GM18498 (cell line): ENCODE measurements around the gene LCE1C.

Source experiments
- ATAC-seq: cut with Tn5 transposase; IDR thresholded peaks from one replicate; pipeline ENCODE4 v1.9.1; 2021; ENCODE audit warnings: mild to moderate bottlenecking, moderate library complexity; ENCODE audit not compliant: unreplicated experiment

Gene LCE1C, protein sequence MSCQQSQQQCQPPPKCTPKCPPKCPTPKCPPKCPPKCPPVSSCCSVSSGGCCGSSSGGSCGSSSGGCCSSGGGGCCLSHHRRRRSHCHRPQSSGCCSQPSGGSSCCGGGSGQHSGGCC

DNA sequence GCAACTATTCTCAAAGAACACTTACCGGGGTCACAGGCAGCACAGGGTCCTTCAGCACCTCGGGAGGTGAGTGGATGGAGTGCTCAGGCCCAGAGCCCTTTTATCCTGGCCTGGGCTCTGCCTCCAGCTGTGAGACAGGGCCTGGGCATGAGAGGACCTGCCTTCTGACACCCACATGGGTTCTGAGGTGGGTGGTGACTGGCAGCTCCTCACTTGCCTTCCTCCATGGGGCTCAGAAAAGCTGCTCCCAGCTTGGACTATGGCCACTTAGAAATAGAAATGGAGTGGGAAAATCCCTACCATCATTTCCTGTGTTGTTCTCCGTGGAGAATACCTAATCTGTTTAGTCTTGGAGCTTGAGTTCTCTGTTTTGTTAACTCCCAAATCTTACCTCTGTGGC lies at the start of gene LCE1C:
Gene LCE1C, minus strand, starts transcription at position 76 of the 400 bp plus-strand sequence. CDS start 1,173 bp downstream, outside the sequence.
- ATAC-seq = no peak

DNA sequence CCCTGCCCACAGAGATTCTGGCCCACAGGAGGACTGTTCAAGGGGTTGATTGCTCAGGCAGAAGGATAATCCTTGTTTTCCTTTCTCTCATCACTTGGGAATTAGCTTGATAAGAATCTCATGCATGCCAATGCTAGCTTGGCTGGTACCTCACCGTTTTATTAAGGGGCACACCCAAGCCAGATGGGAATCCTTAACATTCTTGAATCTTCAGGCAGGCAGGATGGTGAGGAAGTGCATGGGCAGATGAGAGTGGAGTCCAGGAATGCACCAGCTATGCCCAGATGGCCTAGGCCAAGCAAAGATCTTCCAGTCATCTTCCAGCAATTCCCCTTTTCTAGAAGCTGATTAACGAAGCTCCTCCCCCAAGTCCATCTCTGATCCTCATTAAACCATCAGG lies 49.2 kb upstream of the LCE1C start:
- ATAC-seq = no peak

DNA sequence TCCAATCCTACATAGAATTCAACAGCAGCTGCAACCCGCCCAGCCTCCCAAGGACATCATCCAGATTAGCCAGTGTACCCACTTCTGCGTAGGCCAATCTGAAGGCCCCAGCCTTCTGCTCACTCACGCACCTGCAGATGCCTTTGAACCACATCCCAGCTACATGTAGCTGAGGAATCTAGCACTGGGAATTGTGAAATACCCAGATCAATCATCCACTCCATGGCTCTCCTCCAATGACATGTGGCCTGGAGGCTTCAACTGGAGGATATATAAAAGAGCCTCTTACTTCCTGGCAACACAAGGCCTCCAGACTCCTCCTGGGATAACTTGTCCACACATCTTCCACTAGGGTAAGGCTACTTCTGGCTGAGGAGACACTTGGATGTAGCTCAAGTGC lies 36.1 kb upstream of the LCE1C start, which contains the start of gene LCE6A:
Gene LCE6A, plus strand, starts transcription at position 301 of the 400 bp plus-strand sequence. CDS start 665 bp downstream, outside the sequence.
- no peak for ATAC-seq

DNA sequence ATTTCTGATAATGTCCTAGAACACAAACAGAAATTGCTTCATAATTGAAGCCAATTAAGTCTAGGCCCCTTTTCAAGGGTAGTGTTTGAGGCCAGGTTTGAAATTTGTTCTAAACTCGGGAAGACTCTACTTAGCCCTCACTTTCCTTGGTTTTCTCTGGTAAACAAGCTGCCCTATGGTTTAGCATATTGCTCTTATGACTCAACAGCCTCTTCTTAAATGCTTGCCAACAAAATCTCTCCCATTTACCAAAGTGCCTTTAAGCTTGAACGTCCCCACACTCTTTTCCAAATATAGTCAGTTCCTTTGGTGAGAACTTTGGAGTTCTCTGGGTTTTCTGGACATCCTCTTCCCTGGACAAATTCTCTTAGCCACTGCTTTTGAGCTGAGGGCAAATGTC lies 30.4 kb upstream of the LCE1C start:
- no peak for ATAC-seq

DNA sequence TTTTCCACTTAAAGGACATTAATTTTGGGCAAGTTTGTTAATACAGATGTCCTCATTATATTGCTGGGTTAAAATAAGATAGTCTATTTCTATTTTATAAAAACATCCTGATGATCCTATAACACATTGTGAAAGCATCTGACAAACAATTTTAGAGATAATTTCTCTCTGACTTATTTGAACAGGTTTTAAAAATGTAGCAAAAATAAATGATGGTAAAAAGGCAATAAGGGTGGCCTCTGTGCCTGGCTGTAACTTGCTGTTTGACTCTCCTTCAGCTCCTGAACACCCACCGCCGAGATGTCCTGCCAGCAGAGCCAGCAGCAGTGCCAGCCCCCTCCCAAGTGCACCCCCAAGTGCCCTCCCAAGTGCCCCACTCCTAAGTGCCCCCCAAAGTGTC lies 20.7 kb upstream of the LCE1C start, which contains the start of gene LCE1A:
Gene LCE1A, plus strand, starts transcription at position 301 of the 400 bp plus-strand sequence. Its CDS starts 0 bp downstream, at position 301.
- no peak for ATAC-seq

DNA sequence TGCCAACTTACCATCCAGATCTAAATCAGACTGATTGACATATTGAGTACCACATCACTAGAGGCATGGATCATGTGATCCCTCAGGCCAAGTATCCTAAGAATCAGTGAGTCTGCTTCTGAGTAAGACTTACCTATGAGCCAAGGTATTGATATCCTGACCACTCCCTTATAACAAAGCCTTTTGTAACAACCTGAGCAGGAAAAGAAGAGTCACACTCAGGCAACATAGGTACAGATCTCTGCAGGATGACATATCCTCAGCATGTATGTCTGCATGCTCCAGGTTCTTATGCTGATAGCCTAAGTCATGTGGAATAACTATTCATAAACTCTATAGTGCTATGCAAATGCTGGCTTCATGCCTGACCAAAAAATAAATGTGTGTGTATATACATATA lies 18.5 kb upstream of the LCE1C start:
- no peak for ATAC-seq

DNA sequence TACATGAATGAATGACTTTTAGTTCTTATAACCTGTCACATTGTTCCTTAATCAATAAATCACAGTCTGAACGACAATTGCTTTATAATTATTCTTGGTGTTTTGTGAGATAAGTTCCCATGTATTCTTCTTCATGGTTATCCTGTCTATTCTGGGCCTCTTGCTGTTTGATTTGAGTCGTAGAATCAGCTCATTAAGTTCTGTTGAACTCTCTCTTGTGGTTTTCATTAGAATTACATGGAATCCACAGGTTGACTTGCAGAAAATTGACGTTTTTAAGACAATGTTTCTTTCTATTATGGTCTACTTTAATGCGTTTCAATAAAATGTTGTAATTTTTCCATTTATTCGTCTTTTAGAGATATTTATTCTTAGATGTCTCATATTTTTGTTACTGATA lies 16.8 kb upstream of the LCE1C start:
- ATAC-seq = no peak

DNA sequence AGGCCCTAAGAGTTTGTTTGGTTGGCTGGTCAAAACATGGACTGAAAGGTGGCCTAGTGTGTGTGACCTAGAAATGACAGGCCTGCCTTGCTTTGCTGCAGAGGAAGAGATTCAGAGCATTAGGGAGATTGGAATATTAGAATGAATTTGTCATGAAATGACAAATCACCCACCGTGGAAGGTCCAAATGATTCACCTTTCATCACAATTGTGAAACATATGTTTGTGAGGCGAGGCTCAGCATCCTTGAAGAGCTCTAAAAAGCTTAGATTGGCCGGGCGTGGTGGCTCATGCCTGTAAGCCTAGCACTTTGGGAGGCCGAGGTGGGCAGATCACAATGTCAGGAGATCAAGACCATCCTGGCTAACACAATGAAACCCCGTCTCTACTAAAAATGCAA lies 10.9 kb upstream of the LCE1C start:
- ATAC-seq = no peak

DNA sequence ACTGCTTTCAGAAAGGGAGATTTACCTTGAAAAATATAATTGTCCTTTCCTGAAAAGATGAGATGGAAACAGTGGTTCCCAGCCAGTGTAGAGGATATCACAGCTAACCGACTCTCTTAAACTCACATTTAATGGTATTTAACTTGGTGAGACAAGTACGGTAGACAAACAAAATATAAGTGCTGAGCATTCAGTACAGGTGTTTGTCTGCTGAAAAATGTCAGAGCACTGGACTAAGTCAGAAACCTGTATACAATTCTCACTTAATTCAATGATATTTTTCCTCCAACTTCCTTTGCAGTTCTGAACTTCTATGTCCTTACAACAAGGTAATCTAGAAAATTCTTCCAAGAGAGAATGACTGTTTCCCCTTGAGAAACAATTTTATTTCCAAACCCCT lies 5.2 kb upstream of the LCE1C start, which contains the start of gene LCE1B:
Gene LCE1B, plus strand, starts transcription at position 301 of the 400 bp plus-strand sequence. CDS start 476 bp downstream, outside the sequence.
- ATAC-seq = no peak

DNA sequence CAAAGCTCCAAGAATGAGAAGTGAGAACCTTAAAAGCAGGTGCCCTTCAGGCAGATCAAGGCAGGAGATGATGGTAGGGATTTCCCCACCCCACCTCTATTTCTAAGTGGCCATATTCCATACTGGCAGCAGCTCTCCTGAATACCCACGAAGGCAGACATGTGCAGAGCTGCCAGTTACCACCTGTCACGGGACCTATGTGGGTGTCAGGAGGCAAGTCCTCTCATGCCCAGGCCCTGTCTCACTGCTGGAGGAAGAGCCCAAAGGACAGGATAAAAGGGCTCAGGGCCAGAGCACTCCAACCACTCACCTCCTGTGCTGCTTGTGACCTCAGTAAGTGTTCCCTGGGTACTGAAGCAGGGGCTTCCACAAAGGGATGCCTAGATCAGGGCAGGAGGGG lies 4.6 kb upstream of the LCE1C start:
- ATAC-seq = no peak

DNA sequence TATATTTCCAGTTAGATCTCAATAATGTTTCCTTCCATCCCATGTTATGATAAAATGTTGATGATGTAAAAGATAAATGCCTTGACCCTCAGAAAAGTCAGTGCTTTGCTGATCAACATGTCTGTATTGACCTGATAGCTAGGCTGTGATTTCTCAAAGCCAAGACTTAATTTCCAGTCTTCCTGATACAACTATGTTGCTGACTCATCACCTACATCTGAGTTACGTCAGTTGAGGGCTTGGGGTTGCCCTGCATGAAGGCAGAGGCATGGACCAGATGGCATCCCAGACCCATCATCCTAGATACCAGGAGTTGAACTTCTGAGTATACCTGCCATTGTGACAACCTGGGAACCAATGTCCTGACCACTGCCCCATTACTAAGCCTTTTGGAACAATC lies 5.1 kb downstream of the LCE1C start:
- no peak for ATAC-seq

DNA sequence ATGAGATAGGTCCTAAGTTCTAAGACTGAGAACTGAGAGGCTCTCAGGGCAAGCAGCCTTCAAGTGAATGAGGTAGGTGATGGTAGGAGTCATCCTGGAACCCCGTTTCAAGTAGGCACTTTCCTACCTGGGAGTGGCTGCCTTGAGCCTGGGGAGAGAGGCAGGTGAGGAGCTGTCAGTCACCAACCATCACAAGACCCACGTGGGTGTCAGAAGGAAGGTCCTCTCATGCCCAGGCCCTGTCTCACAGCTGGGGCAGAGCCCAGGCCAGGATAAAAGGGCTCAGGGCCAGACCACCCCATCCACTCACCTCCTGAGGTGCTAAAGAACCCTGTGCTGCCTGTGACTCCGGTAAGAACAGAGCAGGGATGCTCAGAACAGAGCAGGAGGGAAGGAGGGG lies 10.0 kb downstream of the LCE1C start, which contains the start of gene LCE1D:
Gene LCE1D, plus strand, starts transcription at position 301 of the 400 bp plus-strand sequence. CDS start 1,074 bp downstream, outside the sequence.
- ATAC-seq = no peak

DNA sequence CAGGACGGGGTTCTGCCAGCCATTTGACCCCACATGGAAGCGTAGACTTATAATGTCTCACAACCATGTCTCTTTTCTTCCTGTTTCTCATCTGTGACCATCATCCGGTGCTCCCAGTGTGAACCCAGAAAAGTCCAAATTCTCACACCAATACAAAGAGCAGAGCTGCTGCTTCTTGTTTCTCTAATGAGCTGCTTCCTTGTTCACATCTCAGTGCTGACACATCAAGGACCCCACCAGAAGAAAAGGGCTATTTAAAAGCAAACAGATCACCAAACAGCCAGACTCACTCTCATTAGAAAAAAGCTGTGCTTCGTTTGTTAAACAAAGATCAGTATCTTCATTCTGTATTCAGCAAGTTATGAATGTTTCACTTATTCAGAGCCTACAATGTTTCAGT lies 10.8 kb downstream of the LCE1C start:
- ATAC-seq = no peak

DNA sequence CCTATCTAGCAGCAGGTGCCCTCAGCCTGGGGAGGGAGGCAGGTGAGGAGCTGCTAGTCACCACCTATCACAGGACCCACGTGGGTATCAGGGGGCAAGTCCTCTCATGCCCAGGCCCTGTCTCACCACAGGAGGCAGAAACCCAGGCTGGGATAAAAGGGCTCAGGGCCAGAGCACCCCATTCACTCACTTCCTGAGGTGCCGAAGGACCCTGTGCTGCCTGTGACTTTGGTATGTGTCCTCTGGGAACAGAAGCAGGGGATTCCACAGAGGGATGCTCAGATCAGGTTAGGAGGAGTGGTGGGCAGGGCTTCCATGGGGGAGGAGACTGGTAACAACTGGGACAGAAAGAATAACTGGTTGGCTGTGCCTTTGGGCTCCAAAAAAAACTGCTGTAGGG lies 20.4 kb downstream of the LCE1C start, which contains the start of gene LCE1E:
Gene LCE1E, plus strand, starts transcription at position 181 of the 400 bp plus-strand sequence. CDS start 1,043 bp downstream, outside the sequence.
- ATAC-seq = no peak

DNA sequence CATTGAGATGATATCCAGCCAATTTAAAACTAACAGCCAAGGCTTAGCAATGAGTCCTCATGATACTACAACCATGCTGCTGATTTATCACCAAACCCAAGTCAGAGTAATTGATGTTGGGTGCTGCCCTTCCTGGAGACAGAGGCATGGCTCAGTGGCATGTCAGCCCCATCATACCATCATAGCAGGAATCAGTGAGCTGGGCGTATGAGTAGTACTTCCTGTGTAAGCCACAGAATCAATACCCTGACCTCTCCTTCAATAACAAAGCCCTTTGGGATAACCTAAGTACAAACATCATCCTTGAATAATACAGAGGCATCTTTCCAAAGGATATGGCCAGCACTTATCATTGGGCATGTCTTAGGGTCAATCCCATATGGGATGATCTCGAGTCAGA lies 23.4 kb downstream of the LCE1C start:
- no peak for ATAC-seq

DNA sequence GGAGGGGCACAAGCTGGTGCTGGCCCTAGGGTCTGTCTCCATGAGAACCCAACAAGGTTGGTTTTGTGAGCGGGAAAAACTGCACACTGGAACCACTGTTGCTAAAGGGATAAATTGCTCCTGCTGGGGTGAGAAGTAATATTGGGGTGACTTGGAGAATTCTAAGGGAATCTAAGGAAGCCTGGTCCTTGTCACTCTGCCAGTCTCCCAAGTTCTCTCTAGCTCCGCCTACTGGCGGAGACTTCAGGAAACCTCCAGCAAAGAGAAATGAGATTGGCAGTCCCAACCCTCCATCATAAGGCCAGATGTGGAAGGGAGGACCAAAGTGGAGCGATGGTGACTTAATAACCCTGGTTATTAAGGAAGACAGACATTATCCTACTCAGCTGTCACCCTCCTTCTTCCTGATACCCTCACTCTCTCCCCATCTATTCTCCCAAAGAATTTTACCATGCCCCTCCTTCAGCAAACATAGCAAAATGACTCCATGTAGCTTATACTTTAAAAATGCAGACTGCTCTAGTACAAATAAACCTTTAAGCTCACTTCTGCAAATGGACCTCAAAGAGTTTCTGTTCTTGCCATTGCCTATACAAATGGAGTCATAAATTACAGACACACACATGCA lies 28.8 kb downstream of the LCE1C start:
- no peak for ATAC-seq

DNA sequence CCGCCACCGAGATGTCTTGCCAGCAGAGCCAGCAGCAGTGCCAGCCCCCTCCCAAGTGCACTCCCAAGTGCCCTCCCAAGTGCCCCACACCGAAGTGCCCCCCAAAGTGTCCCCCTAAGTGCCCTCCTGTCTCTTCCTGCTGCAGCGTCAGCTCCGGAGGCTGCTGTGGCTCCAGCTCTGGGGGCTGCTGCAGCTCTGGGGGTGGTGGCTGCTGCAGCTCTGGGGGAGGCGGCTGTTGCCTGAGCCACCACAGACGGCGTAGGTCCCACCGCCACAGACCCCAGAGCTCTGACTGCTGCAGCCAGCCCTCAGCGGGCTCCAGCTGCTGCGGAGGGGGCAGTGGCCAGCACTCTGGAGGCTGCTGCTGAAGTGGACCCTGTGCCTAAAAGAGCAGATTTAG lies 30.1 kb downstream of the LCE1C start:
- no peak for ATAC-seq

DNA sequence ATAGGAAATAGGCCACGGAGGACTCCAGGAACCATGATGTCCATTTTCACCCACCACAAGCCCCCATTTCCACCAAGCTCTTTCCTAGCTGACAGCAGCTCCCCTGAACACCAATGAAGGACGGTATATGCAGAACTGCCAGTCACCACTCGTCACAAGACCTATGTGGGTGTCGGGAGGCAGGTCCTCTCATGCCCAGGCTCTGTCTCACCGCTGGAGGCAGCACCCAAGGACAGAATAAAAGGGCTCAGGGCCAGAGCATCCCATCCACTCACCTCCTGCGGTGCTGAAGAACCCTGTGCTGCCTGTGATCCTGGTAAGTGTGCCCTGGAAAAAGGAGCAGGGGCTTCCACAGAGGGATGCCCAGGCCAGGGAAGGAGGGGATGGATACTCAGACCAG lies 31.6 kb downstream of the LCE1C start, which contains the start of gene LCE1F:
Gene LCE1F, plus strand, starts transcription at position 266 of the 400 bp plus-strand sequence. CDS start 1,232 bp downstream, outside the sequence.
- ATAC-seq = no peak

DNA sequence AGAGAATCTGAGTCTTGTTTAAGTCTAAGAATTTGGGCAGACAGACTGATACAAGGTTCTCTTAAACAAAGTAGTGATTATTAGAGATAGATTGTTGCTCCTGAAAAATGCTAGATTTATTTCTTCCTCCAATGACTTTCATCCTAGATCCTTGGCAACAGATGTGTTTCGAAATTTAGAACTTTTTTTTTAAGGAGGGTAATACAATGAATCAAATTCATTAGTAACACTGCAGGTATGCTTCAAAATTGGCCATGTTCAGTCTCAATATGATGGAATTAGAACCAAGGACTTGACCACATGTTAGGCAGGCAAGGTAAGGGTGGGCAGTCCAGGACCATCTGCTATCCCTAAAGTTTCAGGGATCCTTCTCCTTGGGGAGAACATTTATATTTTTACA lies 36.0 kb downstream of the LCE1C start:
- no peak for ATAC-seq

DNA sequence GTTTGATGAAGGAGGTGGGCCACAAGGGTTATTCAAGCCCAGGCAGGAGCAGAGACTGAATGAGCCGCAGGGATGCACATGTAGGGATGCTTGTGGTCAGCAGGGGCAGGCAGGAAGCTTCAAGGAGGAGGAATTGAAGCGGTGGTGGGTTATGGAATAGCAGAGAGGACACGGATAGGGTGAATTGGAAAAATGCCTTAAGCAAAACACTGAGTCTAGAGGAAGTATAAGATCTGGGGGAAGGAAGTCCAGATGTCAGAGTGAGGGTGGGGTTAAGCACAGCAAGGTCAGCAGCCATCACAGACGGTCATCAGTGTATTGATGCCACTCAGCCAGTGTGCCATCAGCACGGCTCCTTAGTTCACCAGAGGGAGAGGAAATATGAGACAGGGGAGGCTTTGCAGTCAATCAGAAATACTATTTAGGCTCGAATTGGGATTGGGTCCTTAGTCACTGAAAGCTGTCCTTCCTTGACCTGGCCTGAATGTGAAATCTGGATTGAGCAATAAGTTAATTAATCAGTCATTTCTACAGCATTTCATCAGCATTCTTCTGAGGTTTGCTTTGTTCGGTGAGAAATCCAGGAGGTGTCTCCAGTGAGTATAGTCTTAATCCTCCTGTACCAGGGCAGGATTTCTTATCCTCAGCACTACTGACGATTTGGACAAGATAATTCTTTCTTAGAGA lies 37.5 kb downstream of the LCE1C start:
- ATAC-seq = no peak

DNA sequence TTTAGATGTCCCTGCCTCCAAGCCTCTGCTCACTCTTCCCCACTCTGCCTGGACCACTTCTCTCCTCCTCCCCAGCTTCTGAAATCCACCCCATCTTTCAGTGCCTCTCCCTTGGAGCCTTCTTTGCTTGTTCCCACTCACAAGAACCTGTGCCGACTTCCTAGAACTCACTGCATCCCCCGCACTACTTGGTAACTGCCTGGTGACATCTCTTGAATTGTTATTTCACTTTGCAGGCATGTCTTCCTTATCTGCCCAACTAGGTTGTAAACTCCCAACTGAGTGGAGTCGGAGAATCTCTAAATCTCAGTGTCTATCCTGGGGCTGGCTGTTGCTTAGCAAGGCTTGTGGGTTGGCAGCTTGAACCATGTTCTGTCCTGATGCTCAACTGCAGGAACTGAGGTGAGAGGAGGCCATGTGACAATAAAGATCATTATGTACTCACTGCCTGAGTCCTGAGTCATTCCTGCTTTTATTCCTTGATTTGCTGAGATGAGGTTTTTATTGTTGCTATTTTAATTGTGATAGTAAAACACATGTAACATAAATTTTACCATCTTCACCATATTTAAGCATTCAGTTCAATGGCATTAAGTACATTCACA lies 44.7 kb downstream of the LCE1C start:
- no peak for ATAC-seq
